ENCODE results near the gene HADHA.
A peak's percentile ranks its signal among the peaks of the same experiment; 100 is the strongest.

Gene HADHA

GRCh38 chr2:26178246-26178645 lies 66.2 kb downstream of the HADHA start:
- Histone ChIP-seq H3K27me3 (ENCODE audit: insufficient read depth, insufficient read length) (peaks cover 9% of the 10 kb centered on the region), H3K9ac (ENCODE audit: insufficient read length, low read depth) (no peak overlapping the region), H3K4me3 (ENCODE audit: insufficient read length, low read depth) (no peak overlapping the region), H3K36me3 (ENCODE audit: insufficient read depth, insufficient read length, low read length) (no peaks in the 10 kb centered on the region), H3K9me3 (ENCODE audit: insufficient read depth, low read length) (no peaks in the 10 kb centered on the region), H3K4me1 (ENCODE audit: insufficient read depth, insufficient read length) (peaks cover 24% of the 10 kb centered on the region)
- no peak for DNase-seq (ENCODE audit: low read depth, low spot score)
- TF ChIP-seq YY1 (IDR thresholded peaks at IDR 0.05; ENCODE audit: insufficient read depth, insufficient read length) (no peak), ZNF274 (IDR thresholded peaks at IDR 0.05; ENCODE audit: low read depth, low read length) (no peak), SUZ12 (IDR thresholded peaks at IDR 0.05; ENCODE audit: extremely low read depth, insufficient read depth, insufficient read length) (no peak)

GRCh38 chr2:26177122-26177521 lies 67.3 kb downstream of the HADHA start:
- H3K9me3 ChIP-seq (ENCODE audit: insufficient read depth, low read length) = no peaks in the 10 kb centered on the region
- peaks cover 21% of the 10 kb centered on the region for H3K4me1 ChIP-seq (ENCODE audit: insufficient read depth, insufficient read length)
- TF ChIP-seq SUZ12 (IDR thresholded peaks at IDR 0.05; ENCODE audit: extremely low read depth, insufficient read depth, insufficient read length) = no peak
- TF ChIP-seq YY1 (IDR thresholded peaks at IDR 0.05; ENCODE audit: insufficient read depth, insufficient read length) = no peak
- TF ChIP-seq ZNF274 (IDR thresholded peaks at IDR 0.05; ENCODE audit: low read depth, low read length) = no peak
- H3K27me3 ChIP-seq (ENCODE audit: insufficient read depth, insufficient read length) = peaks cover 11% of the 10 kb centered on the region
- no peaks in the 10 kb centered on the region for H3K36me3 ChIP-seq (ENCODE audit: insufficient read depth, insufficient read length, low read length)
- DNase-seq (ENCODE audit: low read depth, low spot score) = no peak
- H3K4me3 ChIP-seq (ENCODE audit: insufficient read length, low read depth) = no peak overlapping the region
- no peak overlapping the region for H3K9ac ChIP-seq (ENCODE audit: insufficient read length, low read depth)

GRCh38 chr2:26176279-26176615 lies 68.2 kb downstream of the HADHA start:
- no peak for DNase-seq (ENCODE audit: low read depth, low spot score)
- TF ChIP-seq ZNF274 (IDR thresholded peaks at IDR 0.05; ENCODE audit: low read depth, low read length) (no peak), SUZ12 (IDR thresholded peaks at IDR 0.05; ENCODE audit: extremely low read depth, insufficient read depth, insufficient read length) (no peak), YY1 (IDR thresholded peaks at IDR 0.05; ENCODE audit: insufficient read depth, insufficient read length) (no peak)
- no peaks in the 10 kb centered on the region for H3K36me3 ChIP-seq (ENCODE audit: insufficient read depth, insufficient read length, low read length)
- peaks cover 20% of the 10 kb centered on the region for H3K4me1 ChIP-seq (ENCODE audit: insufficient read depth, insufficient read length)
- no peak overlapping the region for H3K4me3 ChIP-seq (ENCODE audit: insufficient read length, low read depth)
- H3K27me3 ChIP-seq (ENCODE audit: insufficient read depth, insufficient read length) = peaks cover 11% of the 10 kb centered on the region
- no peaks in the 10 kb centered on the region for H3K9me3 ChIP-seq (ENCODE audit: insufficient read depth, low read length)
- H3K9ac ChIP-seq (ENCODE audit: insufficient read length, low read depth) = no peak overlapping the region

GRCh38 chr2:26175466-26176278 lies 68.8 kb downstream of the HADHA start:
- TF ChIP-seq YY1 (IDR thresholded peaks at IDR 0.05; ENCODE audit: insufficient read depth, insufficient read length) (no peak), ZNF274 (IDR thresholded peaks at IDR 0.05; ENCODE audit: low read depth, low read length) (no peak), SUZ12 (IDR thresholded peaks at IDR 0.05; ENCODE audit: extremely low read depth, insufficient read depth, insufficient read length) (no peak)
- no peak overlapping the region for H3K4me3 ChIP-seq (ENCODE audit: insufficient read length, low read depth)
- no peaks in the 10 kb centered on the region for H3K9me3 ChIP-seq (ENCODE audit: insufficient read depth, low read length)
- no peak for DNase-seq (ENCODE audit: low read depth, low spot score)
- H3K9ac ChIP-seq (ENCODE audit: insufficient read length, low read depth) = peak overlapping the region; percentile 16
- H3K27me3 ChIP-seq (ENCODE audit: insufficient read depth, insufficient read length) = peaks cover 11% of the 10 kb centered on the region
- H3K36me3 ChIP-seq (ENCODE audit: insufficient read depth, insufficient read length, low read length) = no peaks in the 10 kb centered on the region
- peaks cover 20% of the 10 kb centered on the region for H3K4me1 ChIP-seq (ENCODE audit: insufficient read depth, insufficient read length)

- peaks cover 11% of the 10 kb centered on the region for H3K27me3 ChIP-seq (ENCODE audit: insufficient read depth, insufficient read length)
- no peak overlapping the region for H3K4me3 ChIP-seq (ENCODE audit: insufficient read length, low read depth)
Observed at GRCh38 chr2:26174691-26175465, 69.6 kb downstream of the HADHA start.

GRCh38 chr2:26173776-26174482 lies 70.5 kb downstream of the HADHA start:
- Histone ChIP-seq H3K36me3 (ENCODE audit: insufficient read depth, insufficient read length, low read length) (no peaks in the 10 kb centered on the region), H3K4me3 (ENCODE audit: insufficient read length, low read depth) (peak overlapping the region; percentile 53), H3K9me3 (ENCODE audit: insufficient read depth, low read length) (no peaks in the 10 kb centered on the region), H3K27me3 (ENCODE audit: insufficient read depth, insufficient read length) (peaks cover 11% of the 10 kb centered on the region), H3K4me1 (ENCODE audit: insufficient read depth, insufficient read length) (peaks cover 15% of the 10 kb centered on the region), H3K9ac (ENCODE audit: insufficient read length, low read depth) (peak overlapping the region; percentile 61)
- TF ChIP-seq ZNF274 (IDR thresholded peaks at IDR 0.05; ENCODE audit: low read depth, low read length) = no peak
- no peak for TF ChIP-seq SUZ12 (IDR thresholded peaks at IDR 0.05; ENCODE audit: extremely low read depth, insufficient read depth, insufficient read length)
- no peak for TF ChIP-seq YY1 (IDR thresholded peaks at IDR 0.05; ENCODE audit: insufficient read depth, insufficient read length)
- no peak for DNase-seq (ENCODE audit: low read depth, low spot score)

More at GRCh38 chr2:26174691-26175465, 69.6 kb downstream of the HADHA start:
- TF ChIP-seq YY1 (IDR thresholded peaks at IDR 0.05; ENCODE audit: insufficient read depth, insufficient read length) (no peak), SUZ12 (IDR thresholded peaks at IDR 0.05; ENCODE audit: extremely low read depth, insufficient read depth, insufficient read length) (no peak), ZNF274 (IDR thresholded peaks at IDR 0.05; ENCODE audit: low read depth, low read length) (no peak)
- Histone ChIP-seq H3K36me3 (ENCODE audit: insufficient read depth, insufficient read length, low read length) (no peaks in the 10 kb centered on the region), H3K4me1 (ENCODE audit: insufficient read depth, insufficient read length) (peaks cover 15% of the 10 kb centered on the region), H3K9me3 (ENCODE audit: insufficient read depth, low read length) (no peaks in the 10 kb centered on the region), H3K9ac (ENCODE audit: insufficient read length, low read depth) (no peak overlapping the region)
- DNase-seq (ENCODE audit: low read depth, low spot score) = no peak
